ENCODE results near the gene ZNF638.

The ZNF638 gene

GRCh38 chr2:71337776-71338175 is 6.2 kb downstream of the ZNF638 start:
- TF ChIP-seq CTCF (conservative IDR thresholded peaks at IDR 0.05; ENCODE audit: low read depth, low read length): no peak
- no peak overlapping the region for H3K9ac ChIP-seq
- no peaks in the 10 kb centered on the region for H3K36me3 ChIP-seq (ENCODE audit: insufficient read depth)
- peaks cover 42% of the 10 kb centered on the region for H4K20me1 ChIP-seq (ENCODE audit: insufficient read depth)
- no peak overlapping the region for H3K27ac ChIP-seq
- peaks cover 98% of the 10 kb centered on the region for H3K79me2 ChIP-seq (ENCODE audit: insufficient read depth, low read depth)
- peaks cover 28% of the 10 kb centered on the region for H3K4me1 ChIP-seq (ENCODE audit: low read depth, poor library complexity, severe bottlenecking)
- no peak overlapping the region for H3K4me2 ChIP-seq
- H2AFZ ChIP-seq (ENCODE audit: low read depth): no peak overlapping the region
- H3K27me3 ChIP-seq (ENCODE audit: insufficient read depth, low read depth): no peaks in the 10 kb centered on the region
- no peak overlapping the region for H3K4me3 ChIP-seq (IDR thresholded peaks at IDR 0.05; ENCODE audit: insufficient read depth, low read depth, low read length)

DNA sequence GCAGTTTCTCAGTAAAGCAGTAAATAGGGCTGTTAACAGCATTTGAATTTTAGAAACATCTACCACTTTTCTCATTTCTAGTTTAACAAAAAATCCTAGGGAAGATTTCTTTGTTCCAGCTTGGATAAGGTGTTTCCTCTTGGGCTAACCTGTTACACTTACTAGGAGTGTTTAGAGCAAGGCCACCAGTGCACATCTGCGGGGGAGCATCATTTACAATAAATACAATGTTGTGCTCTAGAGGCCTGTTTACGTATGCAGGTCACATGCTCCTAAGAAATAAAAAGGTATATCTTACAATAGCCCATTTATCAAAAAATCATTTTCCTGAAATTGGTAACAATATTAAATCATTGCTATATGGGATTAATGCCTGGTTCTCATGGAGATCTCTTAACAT is 8.1 kb downstream of the ZNF638 start:
- Histone ChIP-seq H3K79me2 (ENCODE audit: insufficient read depth, low read depth) (peaks cover 96% of the 10 kb centered on the region), H3K4me3 (IDR thresholded peaks at IDR 0.05; ENCODE audit: insufficient read depth, low read depth, low read length) (no peak overlapping the region), H4K20me1 (ENCODE audit: insufficient read depth) (peaks cover 38% of the 10 kb centered on the region), H3K36me3 (ENCODE audit: insufficient read depth) (no peaks in the 10 kb centered on the region), H3K9ac (no peak overlapping the region), H2AFZ (ENCODE audit: low read depth) (no peak overlapping the region), H3K27me3 (ENCODE audit: insufficient read depth, low read depth) (no peaks in the 10 kb centered on the region), H3K4me2 (no peak overlapping the region), H3K27ac (no peak overlapping the region), H3K4me1 (ENCODE audit: low read depth, poor library complexity, severe bottlenecking) (peaks cover 12% of the 10 kb centered on the region)
- no peak for TF ChIP-seq CTCF (conservative IDR thresholded peaks at IDR 0.05; ENCODE audit: low read depth, low read length)

GRCh38 chr2:71340176-71340575 is 8.6 kb downstream of the ZNF638 start:
- Histone ChIP-seq H3K79me2 (ENCODE audit: insufficient read depth, low read depth) (peaks cover 96% of the 10 kb centered on the region), H3K36me3 (ENCODE audit: insufficient read depth) (no peaks in the 10 kb centered on the region), H3K4me3 (IDR thresholded peaks at IDR 0.05; ENCODE audit: insufficient read depth, low read depth, low read length) (no peak overlapping the region), H3K9ac (no peak overlapping the region), H3K27ac (no peak overlapping the region), H4K20me1 (ENCODE audit: insufficient read depth) (peaks cover 39% of the 10 kb centered on the region), H2AFZ (ENCODE audit: low read depth) (no peak overlapping the region), H3K27me3 (ENCODE audit: insufficient read depth, low read depth) (no peaks in the 10 kb centered on the region), H3K4me1 (ENCODE audit: low read depth, poor library complexity, severe bottlenecking) (peaks cover 12% of the 10 kb centered on the region), H3K4me2 (no peak overlapping the region)
- TF ChIP-seq CTCF (conservative IDR thresholded peaks at IDR 0.05; ENCODE audit: low read depth, low read length): no peak

DNA sequence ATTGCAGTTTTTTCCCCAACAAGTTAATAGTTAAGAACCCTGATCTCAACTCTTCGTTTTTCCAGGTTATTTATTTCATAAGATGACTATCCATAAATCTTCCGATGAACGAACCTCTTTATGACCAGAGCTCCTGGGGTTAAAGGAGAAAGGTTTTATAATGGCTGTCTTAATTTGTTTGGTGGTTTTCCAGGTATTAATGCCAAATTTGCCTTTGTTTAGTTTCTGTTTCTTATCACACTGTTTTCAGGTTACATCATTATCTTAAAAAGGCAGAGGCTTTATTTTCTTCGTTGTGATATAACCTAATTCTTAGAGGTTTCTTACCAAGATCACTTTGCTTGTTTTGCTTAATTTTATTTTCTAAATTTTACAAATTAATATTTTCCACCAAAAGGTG is 10.1 kb downstream of the ZNF638 start:
- H3K36me3 ChIP-seq (ENCODE audit: insufficient read depth): no peaks in the 10 kb centered on the region
- peaks cover 95% of the 10 kb centered on the region for H3K79me2 ChIP-seq (ENCODE audit: insufficient read depth, low read depth)
- peaks cover 46% of the 10 kb centered on the region for H4K20me1 ChIP-seq (ENCODE audit: insufficient read depth)

More for the DNA sequence above, 10.1 kb downstream of the ZNF638 start:
- TF ChIP-seq CTCF (conservative IDR thresholded peaks at IDR 0.05; ENCODE audit: low read depth, low read length): no peak
- no peak overlapping the region for H2AFZ ChIP-seq (ENCODE audit: low read depth)
- H3K27me3 ChIP-seq (ENCODE audit: insufficient read depth, low read depth): no peaks in the 10 kb centered on the region
- H3K9ac ChIP-seq: no peak overlapping the region
- H3K4me1 ChIP-seq (ENCODE audit: low read depth, poor library complexity, severe bottlenecking): peaks cover 12% of the 10 kb centered on the region
- H3K27ac ChIP-seq: no peak overlapping the region
- H3K4me2 ChIP-seq: no peak overlapping the region
- no peak overlapping the region for H3K4me3 ChIP-seq (IDR thresholded peaks at IDR 0.05; ENCODE audit: insufficient read depth, low read depth, low read length)
